Mesenchymal stem cell (in vitro differentiated cells and primary cell): Measurements from ENCODE around the gene RGS12.

Experiments
- DNase-seq: peaks from one replicate; pipeline ENCODE4 v3.0.0-alpha.2; 2013
- H2AFZ ChIP-seq: one replicate; pipeline ENCODE4 v1.6.1; 2013; ENCODE audit warnings: low read depth, mild to moderate bottlenecking, control low read depth, inconsistent platforms, low read length, moderate library complexity
- H2AK5ac ChIP-seq: 2 replicates; pipeline ENCODE4 v1.6.1; 2013; ENCODE audit warnings: low read length, moderate library complexity, mild to moderate bottlenecking, inconsistent platforms; ENCODE audit not compliant: severe bottlenecking
- H2BK120ac ChIP-seq: one replicate; pipeline ENCODE4 v1.6.1; 2013; ENCODE audit warnings: low read depth, mild to moderate bottlenecking, inconsistent platforms, low read length, moderate library complexity
- H2BK12ac ChIP-seq, 2 experiments: one replicate each; pipeline ENCODE4 v1.6.1; 2013; ENCODE audit warnings: inconsistent platforms in 2 of 2, low read length in 2 of 2, mild to moderate bottlenecking in 2 of 2, moderate library complexity in 2 of 2, control low read depth in 1 of 2
- H2BK15ac ChIP-seq: one replicate; pipeline ENCODE4 v1.6.1; 2013; ENCODE audit warnings: mild to moderate bottlenecking, low read depth, inconsistent platforms; ENCODE audit not compliant: poor library complexity, severe bottlenecking
- H2BK5ac ChIP-seq: 2 replicates; pipeline ENCODE4 v1.6.1; 2013; ENCODE audit warnings: low read depth, mild to moderate bottlenecking, low read length, control low read depth, inconsistent platforms; ENCODE audit not compliant: poor library complexity, severe bottlenecking
- H3K14ac ChIP-seq, 2 experiments: one replicate each; pipeline ENCODE4 v1.6.1; 2013; ENCODE audit warnings: inconsistent platforms in 2 of 2, low read length in 2 of 2, control low read depth in 1 of 2, mild to moderate bottlenecking in 1 of 2, moderate library complexity in 1 of 2
- H3K18ac ChIP-seq, 2 experiments: one replicate each; pipeline ENCODE4 v1.6.1; 2013; ENCODE audit warnings: inconsistent platforms in 2 of 2, low read length in 2 of 2, control low read depth in 1 of 2, low read depth in 1 of 2, mild to moderate bottlenecking in 1 of 2
- H3K23ac ChIP-seq, 2 experiments: one replicate each; pipeline ENCODE4 v1.6.1; 2013; ENCODE audit warnings: inconsistent platforms in 2 of 2, low read length in 2 of 2, mild to moderate bottlenecking in 2 of 2, moderate library complexity in 2 of 2, control low read depth in 1 of 2
- H3K27ac ChIP-seq: 2 replicates; pipeline ENCODE4 v1.5.1; 2013; ENCODE audit warnings: mild to moderate bottlenecking, moderate library complexity, low read length, control low read depth, inconsistent platforms; ENCODE audit not compliant: poor library complexity, severe bottlenecking
- H3K27me3 ChIP-seq, 2 experiments: 2 replicates each; pipeline versions ENCODE4 v1.6.1 to v1.7.0; 2013; ENCODE audit warnings: low read length in 2 of 2, mild to moderate bottlenecking in 2 of 2, moderate library complexity in 2 of 2, control low read depth in 1 of 2, inconsistent platforms in 1 of 2; ENCODE audit not compliant: control insufficient read depth in 1 of 2, insufficient read depth in 1 of 2
- H3K36me3 ChIP-seq, 2 experiments: 2 replicates each; pipeline versions ENCODE4 v1.6.1 to v1.7.0; 2013; ENCODE audit warnings: low read length in 2 of 2, control low read depth in 1 of 2, inconsistent platforms in 1 of 2, low read depth in 1 of 2, mild to moderate bottlenecking in 1 of 2; ENCODE audit not compliant: insufficient read depth in 2 of 2, control insufficient read depth in 1 of 2
- H3K4ac ChIP-seq, 2 experiments: one replicate each; pipeline ENCODE4 v1.6.1; 2013; ENCODE audit warnings: inconsistent platforms in 2 of 2, low read length in 2 of 2, mild to moderate bottlenecking in 2 of 2, moderate library complexity in 2 of 2, control low read depth in 1 of 2, low read depth in 1 of 2
- H3K4me1 ChIP-seq: 2 replicates; pipeline ENCODE4 v1.6.1; 2013; ENCODE audit warnings: low read depth, low read length, control low read depth; ENCODE audit not compliant: control insufficient read depth, insufficient read depth
- H3K4me2 ChIP-seq: 2 replicates; pipeline ENCODE4 v1.6.1; 2013; ENCODE audit warnings: low read length, mild to moderate bottlenecking, inconsistent platforms; ENCODE audit not compliant: poor library complexity, severe bottlenecking
- H3K4me3 ChIP-seq, 2 experiments: 2 replicates each; pipeline versions ENCODE4 v1.5.1 to v1.7.0; 2013; ENCODE audit warnings: low read length in 2 of 2, mild to moderate bottlenecking in 2 of 2, control low read depth in 1 of 2, low read depth in 1 of 2; ENCODE audit not compliant: insufficient read depth in 1 of 2
- H3K79me1 ChIP-seq: replicated peaks from 2 replicates; pipeline ENCODE4 v1.6.1; 2013; ENCODE audit warnings: mild to moderate bottlenecking, control low read depth, low read length, inconsistent platforms; ENCODE audit not compliant: poor library complexity, severe bottlenecking
- H3K9ac ChIP-seq: 2 replicates; pipeline ENCODE4 v1.7.0; 2013; ENCODE audit warnings: mild to moderate bottlenecking, low read length, moderate library complexity
- H3K9me3 ChIP-seq: 2 replicates; pipeline ENCODE4 v1.7.0; 2013; ENCODE audit warnings: mild to moderate bottlenecking, low read length; ENCODE audit not compliant: control insufficient read depth
- H4K8ac ChIP-seq: one replicate; pipeline ENCODE4 v1.6.1; 2013; ENCODE audit warnings: inconsistent platforms, mild to moderate bottlenecking, low read length, moderate library complexity
- H4K91ac ChIP-seq: one replicate; pipeline ENCODE4 v1.6.1; 2013; ENCODE audit warnings: mild to moderate bottlenecking, low read length, inconsistent platforms
- WGBS: methylation state at CpG from one replicate; pipeline ENCODE4 v1.1.7; 2013; ENCODE audit warnings: mixed read lengths; 5-methylcytosine and 5-hydroxymethylcytosine counted together

The RGS12 gene

GRCh38 chr4:3269991-3270611 lies 22.7 kb upstream of the RGS12 start:
- Histone ChIP-seq H2BK15ac (no peak overlapping the region), H3K27ac (no peak overlapping the region), H2BK12ac (no peak overlapping the region), H3K9me3 (no peaks in the 10 kb centered on the region), H4K8ac (no peak overlapping the region), H2AK5ac (no peak overlapping the region), H3K18ac (no peak overlapping the region), H3K4me3 (no peak overlapping the region), H3K4me2 (no peak overlapping the region), H3K9ac (no peak overlapping the region), H3K14ac (peak overlapping the region in 1 of 2 experiments; percentile 41), H3K79me1 (no peaks in the 10 kb centered on the region), H2AFZ (no peak overlapping the region), H3K36me3 (no peaks in the 10 kb centered on the region), H2BK120ac (no peak overlapping the region), H3K23ac (no peak overlapping the region), H2BK5ac (no peak overlapping the region), H3K27me3 (peaks cover 0 to 12% of the 10 kb centered on the region in 2 experiments), H3K4ac (no peak overlapping the region), H4K91ac (no peak overlapping the region), H3K4me1 (no peaks in the 10 kb centered on the region)
- WGBS, result 93% methylated on average over 14 of the region's 17 CpGs
- no peak for DNase-seq

- no peak overlapping the region for H2BK120ac ChIP-seq
- H4K8ac ChIP-seq, result no peak overlapping the region
- H2AFZ ChIP-seq, result no peak overlapping the region
- H3K27ac ChIP-seq, result no peak overlapping the region
- H3K18ac ChIP-seq, result no peak overlapping the region
- H4K91ac ChIP-seq, result no peak overlapping the region
- no peaks in the 10 kb centered on the region for H3K36me3 ChIP-seq
- H2BK15ac ChIP-seq, result no peak overlapping the region
- H3K4me3 ChIP-seq, result no peak overlapping the region
- no peak overlapping the region for H3K9ac ChIP-seq
- H3K4ac ChIP-seq, result no peak overlapping the region
- no peak overlapping the region for H2BK5ac ChIP-seq
- no peak overlapping the region for H3K4me2 ChIP-seq
- no peak overlapping the region for H3K23ac ChIP-seq
- H3K9me3 ChIP-seq, result no peaks in the 10 kb centered on the region
- WGBS, result 81% methylated on average over 14 of the region's 14 CpGs
- no peaks in the 10 kb centered on the region for H3K4me1 ChIP-seq
- DNase-seq, result no peak
- H2AK5ac ChIP-seq, result no peak overlapping the region
- no peaks in the 10 kb centered on the region for H3K79me1 ChIP-seq
- peaks cover 0 to 10% of the 10 kb centered on the region in 2 experiments for H3K27me3 ChIP-seq
- no peak overlapping the region for H3K14ac ChIP-seq
- no peak overlapping the region for H2BK12ac ChIP-seq
These were observed 21.7 kb upstream of the RGS12 start for GRCh38 chr4:3271131-3271530.

- Histone ChIP-seq H3K27me3 (peaks cover 4 to 6% of the 10 kb centered on the region in 2 experiments), H3K14ac (no peak overlapping the region), H2BK120ac (no peak overlapping the region), H2AK5ac (no peak overlapping the region), H3K23ac (no peak overlapping the region), H3K79me1 (no peaks in the 10 kb centered on the region), H3K18ac (no peak overlapping the region), H3K4ac (no peak overlapping the region), H2BK12ac (no peak overlapping the region), H2BK15ac (no peak overlapping the region), H3K4me2 (no peak overlapping the region), H3K4me3 (no peak overlapping the region), H4K8ac (no peak overlapping the region), H2BK5ac (no peak overlapping the region), H3K9ac (no peak overlapping the region), H3K4me1 (no peaks in the 10 kb centered on the region), H3K36me3 (no peaks in the 10 kb centered on the region), H4K91ac (no peak overlapping the region), H3K27ac (no peak overlapping the region), H3K9me3 (peaks cover 4% of the 10 kb centered on the region), H2AFZ (no peak overlapping the region)
- WGBS, result 95% methylated on average over 8 of the region's 9 CpGs
- no peak for DNase-seq
These were observed 15.8 kb upstream of the RGS12 start for GRCh38 chr4:3276986-3277385.

- H2AFZ ChIP-seq, result no peak overlapping the region
These were observed 12.4 kb upstream of the RGS12 start for GRCh38 chr4:3280466-3280865.

More at GRCh38 chr4:3280466-3280865, 12.4 kb upstream of the RGS12 start:
- peaks cover 9 to 16% of the 10 kb centered on the region in 2 experiments for H3K27me3 ChIP-seq
- no peak overlapping the region for H3K4me2 ChIP-seq
- peaks cover 5% of the 10 kb centered on the region for H3K9me3 ChIP-seq
- no peak overlapping the region for H3K14ac ChIP-seq
- WGBS, result 57% methylated on average over 3 of the region's 3 CpGs
- no peak overlapping the region for H3K23ac ChIP-seq
- H3K4me1 ChIP-seq, result no peaks in the 10 kb centered on the region
- H3K4me3 ChIP-seq, result no peak overlapping the region
- no peaks in the 10 kb centered on the region for H3K79me1 ChIP-seq
- no peaks in the 10 kb centered on the region for H3K36me3 ChIP-seq
- no peak for DNase-seq
- no peak overlapping the region for H2BK15ac ChIP-seq
- H3K4ac ChIP-seq, result no peak overlapping the region
- H3K27ac ChIP-seq, result no peak overlapping the region
- H2BK12ac ChIP-seq, result no peak overlapping the region
- no peak overlapping the region for H3K9ac ChIP-seq
- H4K8ac ChIP-seq, result no peak overlapping the region
- no peak overlapping the region for H4K91ac ChIP-seq
- no peak overlapping the region for H2BK120ac ChIP-seq
- H3K18ac ChIP-seq, result no peak overlapping the region
- no peak overlapping the region for H2BK5ac ChIP-seq
- no peak overlapping the region for H2AK5ac ChIP-seq
